GM12878 (cell line): ENCODE results near the gene GALT. TPM values are rescaled to one million over a fixed set of nuclear protein-coding genes. Genes with fewer than 3 reads are reported as not detected.

Experiments
- ATAC-seq: fragments of 200-7000 bp; cut with Tn5 transposase; 3 replicates; pipeline ENCODE4 v1.9.1; 2020; ENCODE audit warnings: mild to moderate bottlenecking, moderate library complexity
- BruUV-seq: library from RNA; stranded (reverse); fragments of 400-500 nt; replicated peaks from 2 replicates; lab custom pipeline; 2021; lab: Mats Ljungman, UMichigan
- CTCF ChIA-PET: fragments of 300-600 bp; sonication (Branson Sonifier 250); formaldehyde crosslinking; extraction: SDS; loops from one replicate; lab custom pipeline; 2021; ENCODE audit warnings: inconsistent platforms; lab: Yijun Ruan, JAX
- POLR2A ChIA-PET: fragments of 350-600 bp; formaldehyde crosslinking; extraction: SDS; loops from one replicate; lab custom pipeline; 2021; ENCODE audit warnings: inconsistent platforms; lab: Charles Lee
- RAD21 ChIA-PET: fragments of 300-600 bp; sonication (Branson Sonifier 250); formaldehyde crosslinking; loops from one replicate; lab custom pipeline; 2023; ENCODE audit warnings: antibody characterized with exemption; ENCODE audit not compliant: unreplicated experiment; lab: Charles Lee
- SMC1A ChIA-PET: fragments of 300-600 bp; sonication (Branson Sonifier 250); formaldehyde crosslinking; loops from one replicate; lab custom pipeline; 2023; ENCODE audit not compliant: unreplicated experiment, uncharacterized antibody; lab: Charles Lee
- DNase-seq: peaks from one replicate; pipeline ENCODE4 v3.0.0-alpha.2; 2011; ENCODE audit warnings: low read depth, low spot score
- FAIRE-seq: peaks from 3 replicates; lab custom pipeline; 2011; peaks lifted over from hg19 to GRCh38; lab: Jason Lieb, UNC
- H2AFZ ChIP-seq: 2 replicates; pipeline ENCODE4 v1.6.0; 2011; ENCODE audit warnings: low read depth, low read length, control low read depth; ENCODE audit not compliant: control insufficient read depth
- H3K27ac ChIP-seq: 2 replicates; pipeline ENCODE4 v1.5.1; 2011; ENCODE audit warnings: control low read depth; ENCODE audit not compliant: control insufficient read depth, insufficient read depth
- H3K27me3 ChIP-seq, 2 experiments: replicated peaks in 1 of 2; 2 replicates each; pipeline versions ENCODE4 v1.6.0 to v1.6.1; 2011; ENCODE audit warnings: low read length in 1 of 2; ENCODE audit not compliant: control insufficient read depth in 2 of 2, insufficient read depth in 2 of 2
- H3K36me3 ChIP-seq, 2 experiments: 2 replicates each; pipeline ENCODE4 v1.5.1; 2011; ENCODE audit warnings: low read length in 1 of 2; ENCODE audit not compliant: control insufficient read depth in 2 of 2, insufficient read depth in 2 of 2
- H3K4me1 ChIP-seq: 2 replicates; pipeline ENCODE4 v1.6.1; 2011; ENCODE audit warnings: mild to moderate bottlenecking, low read length, moderate library complexity, mixed read lengths; ENCODE audit not compliant: control insufficient read depth, insufficient read depth
- H3K4me2 ChIP-seq: 2 replicates; pipeline ENCODE4 v1.6.0; 2011; ENCODE audit warnings: control low read depth; ENCODE audit not compliant: control insufficient read depth, insufficient read depth
- H3K4me3 ChIP-seq: fragments of 200-600 bp; sonication (generic); 2 replicates; pipeline ENCODE4 v1.5.1; 2016
- H3K79me2 ChIP-seq: 2 replicates; pipeline ENCODE4 v1.6.0; 2011; ENCODE audit warnings: low read length; ENCODE audit not compliant: control insufficient read depth, insufficient read depth
- H3K9ac ChIP-seq: 2 replicates; pipeline ENCODE4 v1.8.0; 2011; ENCODE audit warnings: low read length, control low read depth, mixed read lengths; ENCODE audit not compliant: control insufficient read depth, insufficient read depth
- H3K9me3 ChIP-seq: replicated peaks from 3 replicates; pipeline ENCODE4 v1.5.1; 2011; ENCODE audit warnings: mild to moderate bottlenecking, low read length; ENCODE audit not compliant: control insufficient read depth, insufficient read depth
- H4K20me1 ChIP-seq: 2 replicates; pipeline ENCODE4 v1.6.0; 2011; ENCODE audit not compliant: control insufficient read depth, insufficient read depth
- BCL11A ChIP-seq: IDR thresholded peaks from 2 replicates; pipeline ENCODE4 v1.6.1; 2011; ENCODE audit warnings: low read depth, low read length
- CBX3 ChIP-seq: fragments of 200-600 bp; sonication (generic); IDR thresholded peaks from 2 replicates; pipeline ENCODE4 v1.6.1; 2016; ENCODE audit warnings: low read depth, borderline replicate concordance
- CEBPB ChIP-seq, 2 experiments: fragments of 150-350 bp in 1 of 2; IDR thresholded peaks; 2 replicates each; pipeline ENCODE4 v1.6.1; 2012 to 2014; ENCODE audit warnings: low read depth in 2 of 2, low read length in 2 of 2, borderline replicate concordance in 1 of 2, inconsistent platforms in 1 of 2
- CREM ChIP-seq: IDR thresholded peaks from 2 replicates; pipeline ENCODE4 v1.6.1; 2014; ENCODE audit warnings: antibody characterized with exemption, low read depth
- GABPA ChIP-seq: IDR thresholded peaks from 2 replicates; pipeline ENCODE4 v1.6.1; 2014; ENCODE audit warnings: antibody characterized with exemption, low read depth, mild to moderate bottlenecking, inconsistent platforms
- IKZF1 ChIP-seq: fragments of 450-650 bp; conservative IDR thresholded peaks from 2 replicates; pipeline ENCODE4 v1.6.1; 2017; ENCODE audit warnings: antibody characterized with exemption, mild to moderate bottlenecking
- MEF2A ChIP-seq: IDR thresholded peaks from 2 replicates; pipeline ENCODE4 v1.6.1; 2011; ENCODE audit warnings: low read depth, mild to moderate bottlenecking, low read length, moderate library complexity; ENCODE audit not compliant: insufficient read depth
- RCOR1 ChIP-seq: conservative IDR thresholded peaks from 2 replicates; pipeline ENCODE4 v1.6.1; 2012; ENCODE audit warnings: low read depth, low read length, improper control_type of control experiment
- RELA ChIP-seq: fragments of 450-650 bp; IDR thresholded peaks from 2 replicates; pipeline ENCODE4 v1.8.0; 2014; ENCODE audit warnings: borderline replicate concordance; ENCODE audit not compliant: partially characterized antibody
- SMAD1 ChIP-seq: fragments of 450-650 bp; IDR thresholded peaks from 2 replicates; pipeline ENCODE4 v1.6.1; 2018; ENCODE audit warnings: mild to moderate bottlenecking, low read depth; ENCODE audit not compliant: partially characterized antibody
- SMARCA5 ChIP-seq: fragments of 450-650 bp; IDR thresholded peaks from 2 replicates; pipeline ENCODE4 v1.6.1; 2017; ENCODE audit warnings: mild to moderate bottlenecking
- TARDBP ChIP-seq: IDR thresholded peaks from 2 replicates; pipeline ENCODE4 v1.6.1; 2016; ENCODE audit warnings: borderline replicate concordance
- TCF12 ChIP-seq: IDR thresholded peaks from 2 replicates; pipeline ENCODE4 v1.6.1; 2011; ENCODE audit warnings: low read depth, mild to moderate bottlenecking, low read length
- ZBTB11 ChIP-seq: fragments of 450-650 bp; formaldehyde crosslinking; IDR thresholded peaks from 2 replicates; pipeline ENCODE4 v1.5.0; 2022; ENCODE audit warnings: mild to moderate bottlenecking, missing genetic modification characterization
- ZNF217 ChIP-seq: fragments of 450-650 bp; IDR thresholded peaks from 2 replicates; pipeline ENCODE4 v1.6.1; 2017; ENCODE audit warnings: antibody characterized with exemption, mild to moderate bottlenecking
- ZNF384 ChIP-seq: IDR thresholded peaks from 2 replicates; pipeline ENCODE4 v1.6.1; 2012; ENCODE audit warnings: low read depth, mild to moderate bottlenecking, low read length, improper control_type of control experiment, borderline replicate concordance
- WGBS: methylation state at CpG from one replicate; pipeline ENCODE4 v1.1.6; 2016; ENCODE audit warnings: low lambda C conversion rate; ENCODE audit not compliant: insufficient replicate concordance, insufficient coverage; ENCODE audit errors: missing lambda C conversion rate; 5-methylcytosine and 5-hydroxymethylcytosine counted together
- in situ Hi-C: fragments of 300-500 bp; cut with MboI; formaldehyde crosslinking; loops from 9 replicates; pipeline ENCODE4 v1.14.3; 2018; ENCODE audit warnings: mixed read lengths
- intact Hi-C: fragments of 100-400 bp; cut with micrococcal nuclease; formaldehyde crosslinking; loops from one replicate; pipeline ENCODE4 v1.14.2; 2022; ENCODE audit not compliant: unreplicated experiment
- polyA plus RNA-seq, 11 experiments: library from polyadenylated mRNA; depleted of rRNA in 4 of 11; unstranded in 6 of 11; stranded (reverse) in 5 of 11; fragments of >200 nt; fragmentation: Nextera tagmentation in 4 of 11; fragmentation: Illumina TruSeq in 1 of 11; extraction: Ambion mirVana in 4 of 11; extraction: Trizol in 1 of 11; gene quantifications; 1 replicate in 1 of 11; 2 replicates in 10 of 11; pipeline versions ENCODE4 v1.2.1 to v1.2.3, GENCODE V29; 2011 to 2016; ENCODE audit warnings: inconsistent platforms in 2 of 11, missing spikeins in 2 of 11, low read depth in 1 of 11
- total RNA-seq, 4 experiments: library from RNA; depleted of rRNA in 3 of 4; stranded (reverse); fragments of >200 nt in 3 of 4; fragmentation: Illumina TruSeq in 1 of 4; extraction: Trizol in 1 of 4; gene quantifications; 2 replicates each; pipeline versions ENCODE4 v1.2.1 to v1.2.3, GENCODE V29; 2013 to 2021
- TF ChIP-seq, protein P1 (sequence below): fragments of 450-650 bp; IDR thresholded peaks from 2 replicates; pipeline ENCODE4 v1.6.1; 2014; ENCODE audit warnings: mild to moderate bottlenecking
- TF ChIP-seq, protein P2 (sequence below): fragments of 450-650 bp; conservative IDR thresholded peaks from 2 replicates; pipeline ENCODE4 v1.6.1; 2017; ENCODE audit warnings: mild to moderate bottlenecking, moderate library complexity
- TF ChIP-seq, protein P3 (sequence below): fragments of 450-650 bp; IDR thresholded peaks from 2 replicates; pipeline ENCODE4 v1.6.1; 2016; ENCODE audit warnings: mild to moderate bottlenecking

GALT gene
- total and polyA plus RNA-seq, 10 of the 15 experiments (the other 5 are each of a cell fraction or from before 2014, with no cell fraction given) = 9.3 to 34.1 (median 26.9) TPM

DNA sequence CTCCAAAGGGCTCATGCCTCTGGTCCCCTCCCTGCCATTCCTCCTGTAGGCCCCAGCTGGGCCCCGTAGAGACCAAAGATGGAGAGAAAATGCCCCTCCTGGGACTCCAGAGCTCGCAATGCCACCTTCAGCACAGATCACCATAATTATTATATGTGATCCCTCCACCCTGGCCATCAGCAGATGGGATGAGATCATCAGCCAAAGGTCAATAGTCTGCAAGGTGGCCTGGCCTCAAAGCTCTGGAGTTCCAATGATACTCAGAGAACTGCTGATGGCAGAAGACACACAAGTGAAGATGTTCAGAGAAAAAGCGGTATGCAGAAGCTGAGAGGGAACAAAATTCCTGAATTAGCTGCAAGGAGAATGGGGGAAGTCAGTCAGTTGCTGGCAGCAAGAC, 39.6 kb upstream of the GALT start:
- H3K4me2 ChIP-seq = no peak overlapping the region
- peaks cover 0 to 1% of the 10 kb centered on the region in 2 experiments; a peak in 2 of 4 replicates for H3K27me3 ChIP-seq
- H3K27ac ChIP-seq = no peak overlapping the region
- in situ Hi-C loops = no loop called here
- no peaks in the 10 kb centered on the region for H3K4me1 ChIP-seq
- ATAC-seq (no peak), FAIRE-seq (no peak), DNase-seq (no peak)
- H3K36me3 ChIP-seq = 0 out of 4 replicates have a peak, but pooled peaks cover 0 to 2% of the 10 kb centered on the region in 2 experiments
- ChIA-PET RAD21 (interaction anchor here (1.3 kb wide), 1 partner anchor 18 kb away, joined by 3 read pairs; no protein-coding TSS in a partner anchor), SMC1A (interaction anchor here (1.0 kb wide), 1 partner anchor 15 kb away, joined by 3 read pairs; no protein-coding TSS in a partner anchor), CTCF (interaction anchor here (1.6 to 5.0 kb wide), 2 partner anchors 13 to 27 kb away, joined by 3 to 39 read pairs; partner anchors contain the start of gene DCTN3), POLR2A (no interaction called here)
- H3K4me3 ChIP-seq = no peak overlapping the region
- no TSS peak for BruUV-seq
- peaks cover 6% of the 10 kb centered on the region for H3K79me2 ChIP-seq
- WGBS = 47% methylated on average over 3 of the region's 3 CpGs
- H3K9ac ChIP-seq = no peak overlapping the region
- intact Hi-C loops = no loop called here
- no peaks in the 10 kb centered on the region; the same call in 2 of the 3 replicates for H3K9me3 ChIP-seq
- no peaks in the 10 kb centered on the region for H4K20me1 ChIP-seq
- H2AFZ ChIP-seq = no peak overlapping the region
- TF ChIP-seq RELA (no peak), TARDBP (no peak), TCF12 (no peak), CBX3 (no peak), ZBTB11 (CRISPR knock-in tag) (no peak), ZNF217 (no peak), BCL11A (no peak), GABPA (no peak), CEBPB (IDR thresholded peaks at IDR 0.05; ENCODE audit: borderline replicate concordance in 1 of 2, low read depth in 2 of 2, low read length in 2 of 2) (no peak), CREM (no peak), MEF2A (no peak), ZNF384 (no peak), SMARCA5 (no peak), SMAD1 (no peak), IKZF1 (no peak), RCOR1 (no peak)
- TF ChIP-seq, protein P1, sequence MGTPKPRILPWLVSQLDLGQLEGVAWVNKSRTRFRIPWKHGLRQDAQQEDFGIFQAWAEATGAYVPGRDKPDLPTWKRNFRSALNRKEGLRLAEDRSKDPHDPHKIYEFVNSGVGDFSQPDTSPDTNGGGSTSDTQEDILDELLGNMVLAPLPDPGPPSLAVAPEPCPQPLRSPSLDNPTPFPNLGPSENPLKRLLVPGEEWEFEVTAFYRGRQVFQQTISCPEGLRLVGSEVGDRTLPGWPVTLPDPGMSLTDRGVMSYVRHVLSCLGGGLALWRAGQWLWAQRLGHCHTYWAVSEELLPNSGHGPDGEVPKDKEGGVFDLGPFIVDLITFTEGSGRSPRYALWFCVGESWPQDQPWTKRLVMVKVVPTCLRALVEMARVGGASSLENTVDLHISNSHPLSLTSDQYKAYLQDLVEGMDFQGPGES = no peak
- TF ChIP-seq, protein P2, sequence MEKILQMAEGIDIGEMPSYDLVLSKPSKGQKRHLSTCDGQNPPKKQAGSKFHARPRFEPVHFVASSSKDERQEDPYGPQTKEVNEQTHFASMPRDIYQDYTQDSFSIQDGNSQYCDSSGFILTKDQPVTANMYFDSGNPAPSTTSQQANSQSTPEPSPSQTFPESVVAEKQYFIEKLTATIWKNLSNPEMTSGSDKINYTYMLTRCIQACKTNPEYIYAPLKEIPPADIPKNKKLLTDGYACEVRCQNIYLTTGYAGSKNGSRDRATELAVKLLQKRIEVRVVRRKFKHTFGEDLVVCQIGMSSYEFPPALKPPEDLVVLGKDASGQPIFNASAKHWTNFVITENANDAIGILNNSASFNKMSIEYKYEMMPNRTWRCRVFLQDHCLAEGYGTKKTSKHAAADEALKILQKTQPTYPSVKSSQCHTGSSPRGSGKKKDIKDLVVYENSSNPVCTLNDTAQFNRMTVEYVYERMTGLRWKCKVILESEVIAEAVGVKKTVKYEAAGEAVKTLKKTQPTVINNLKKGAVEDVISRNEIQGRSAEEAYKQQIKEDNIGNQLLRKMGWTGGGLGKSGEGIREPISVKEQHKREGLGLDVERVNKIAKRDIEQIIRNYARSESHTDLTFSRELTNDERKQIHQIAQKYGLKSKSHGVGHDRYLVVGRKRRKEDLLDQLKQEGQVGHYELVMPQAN = no peak
- TF ChIP-seq, protein P3, sequence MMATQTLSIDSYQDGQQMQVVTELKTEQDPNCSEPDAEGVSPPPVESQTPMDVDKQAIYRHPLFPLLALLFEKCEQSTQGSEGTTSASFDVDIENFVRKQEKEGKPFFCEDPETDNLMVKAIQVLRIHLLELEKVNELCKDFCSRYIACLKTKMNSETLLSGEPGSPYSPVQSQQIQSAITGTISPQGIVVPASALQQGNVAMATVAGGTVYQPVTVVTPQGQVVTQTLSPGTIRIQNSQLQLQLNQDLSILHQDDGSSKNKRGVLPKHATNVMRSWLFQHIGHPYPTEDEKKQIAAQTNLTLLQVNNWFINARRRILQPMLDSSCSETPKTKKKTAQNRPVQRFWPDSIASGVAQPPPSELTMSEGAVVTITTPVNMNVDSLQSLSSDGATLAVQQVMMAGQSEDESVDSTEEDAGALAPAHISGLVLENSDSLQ = no peak
